K562 (cell line): Measurements from ENCODE around the gene UBE2C. TPM values are rescaled to one million over a fixed set of nuclear protein-coding genes. Genes with fewer than 3 reads are reported as not detected.

Source experiments
- CBFA2T2 ChIP-seq: fragments of 450-650 bp; conservative IDR thresholded peaks from 2 replicates; pipeline ENCODE4 v1.6.1; 2017; ENCODE audit warnings: mild to moderate bottlenecking
- CHD4 ChIP-seq: fragments of 200-600 bp; sonication (generic); IDR thresholded peaks from 3 replicates; pipeline ENCODE4 v1.6.1; 2012; ENCODE audit warnings: low read depth, mild to moderate bottlenecking, mixed read lengths, low read length, inconsistent platforms; ENCODE audit not compliant: insufficient read depth, insufficient replicate concordance, poor library complexity, severe bottlenecking
- CREM ChIP-seq: IDR thresholded peaks from 2 replicates; pipeline ENCODE4 v1.6.1; 2014; ENCODE audit warnings: antibody characterized with exemption, low read depth
- DMBX1 ChIP-seq: fragments of 250-450 bp; sonication (Bioruptor Pico); IDR thresholded peaks from 2 replicates; pipeline ENCODE4 v1.8.0; 2022; ENCODE audit warnings: inconsistent platforms, mild to moderate bottlenecking, moderate library complexity, borderline replicate concordance
- ETS2 ChIP-seq: IDR thresholded peaks from 2 replicates; pipeline ENCODE4 v1.6.1; 2016; ENCODE audit warnings: borderline replicate concordance, missing genetic modification characterization, mild to moderate bottlenecking, moderate library complexity, missing compliant biosample characterization; ENCODE audit not compliant: poor library complexity, severe bottlenecking
- ETV5 ChIP-seq: sonication (generic); formaldehyde crosslinking; IDR thresholded peaks from 2 replicates; pipeline ENCODE4 v1.4.0; 2020; ENCODE audit warnings: low read depth, mild to moderate bottlenecking, missing genetic modification reagents
- HNRNPUL1 ChIP-seq: fragments of 200-400 bp; formaldehyde crosslinking; IDR thresholded peaks from 2 replicates; pipeline ENCODE4 v1.6.1; 2017; ENCODE audit warnings: low read length
- KLF10 ChIP-seq: fragments of 250-450 bp; sonication (Bioruptor Pico); IDR thresholded peaks from 2 replicates; pipeline ENCODE4 v1.6.1; 2021; ENCODE audit warnings: matching md5 sums
- NFXL1 ChIP-seq: fragments of 450-650 bp; formaldehyde crosslinking; IDR thresholded peaks from 2 replicates; pipeline ENCODE4 v1.4.0; 2021; ENCODE audit warnings: mild to moderate bottlenecking
- POLR2G ChIP-seq: fragments of 200-400 bp; formaldehyde crosslinking; IDR thresholded peaks from 2 replicates; pipeline ENCODE4 v1.6.1; 2017; ENCODE audit warnings: low read depth, mild to moderate bottlenecking, antibody characterized with exemption, low read length, moderate library complexity
- TEAD2 ChIP-seq: fragments of 450-650 bp; IDR thresholded peaks from 2 replicates; pipeline ENCODE4 v1.6.1; 2016; ENCODE audit warnings: missing genetic modification characterization, control low read depth, missing compliant biosample characterization
- TFAM ChIP-seq: fragments of 250-450 bp; sonication (Bioruptor Pico); conservative IDR thresholded peaks from 2 replicates; pipeline ENCODE4 v1.5.0; 2021; ENCODE audit warnings: mild to moderate bottlenecking, moderate library complexity
- ZNF224 ChIP-seq: sonication (generic); formaldehyde crosslinking; IDR thresholded peaks from 2 replicates; pipeline ENCODE4 v1.8.0; 2022; ENCODE audit warnings: mild to moderate bottlenecking, missing genetic modification reagents
- ZSCAN32 ChIP-seq: fragments of 450-650 bp; formaldehyde crosslinking; IDR thresholded peaks from 2 replicates; pipeline ENCODE4 v1.4.0; 2020; ENCODE audit warnings: mild to moderate bottlenecking, moderate library complexity
- polyA plus RNA-seq, 8 experiments: library from polyadenylated mRNA; depleted of rRNA in 4 of 8; stranded (reverse) in 5 of 8; unstranded in 3 of 8; fragments of >200 nt; fragmentation: Nextera tagmentation in 2 of 8; fragmentation: Illumina TruSeq in 1 of 8; extraction: Ambion mirVana in 2 of 8; extraction: Trizol in 1 of 8; gene quantifications; 2 replicates each; pipeline versions ENCODE4 v1.2.1 to v1.2.3, GENCODE V29; 2011 to 2014; ENCODE audit warnings: inconsistent platforms in 1 of 8, missing spikeins in 1 of 8
- total RNA-seq, 7 experiments: library from RNA; depleted of rRNA in 6 of 7; stranded (reverse); fragments of >200 nt in 6 of 7; fragmentation: Illumina TruSeq in 2 of 7; extraction: Trizol in 2 of 7; gene quantifications; 2 replicates each; pipeline versions ENCODE4 v1.2.1 to v1.2.3, GENCODE V29; 2011 to 2021; ENCODE audit warnings: low replicate concordance in 1 of 7
- TF ChIP-seq, protein P1 (sequence below): IDR thresholded peaks from 2 replicates; pipeline ENCODE4 v1.6.1; 2016; ENCODE audit warnings: missing genetic modification characterization, missing compliant biosample characterization
- TF ChIP-seq, protein P2 (sequence below): fragments of 450-650 bp; IDR thresholded peaks from 2 replicates; pipeline ENCODE4 v1.6.1; 2016; ENCODE audit warnings: low read depth, mild to moderate bottlenecking, moderate library complexity
- TF ChIP-seq, protein P3 (sequence below), 2 experiments: fragments of 450-650 bp; IDR thresholded peaks; 2 replicates each; pipeline ENCODE4 v1.6.1; 2016; ENCODE audit warnings: mild to moderate bottlenecking in 2 of 2, borderline replicate concordance in 1 of 2, low read depth in 1 of 2, moderate library complexity in 1 of 2

UBE2C gene
- total and polyA plus RNA-seq, 9 of the 15 experiments (the other 6 are each of a cell fraction or from before 2014, with no cell fraction given): 0.51 to 1.6 (median 0.69) TPM

DNA sequence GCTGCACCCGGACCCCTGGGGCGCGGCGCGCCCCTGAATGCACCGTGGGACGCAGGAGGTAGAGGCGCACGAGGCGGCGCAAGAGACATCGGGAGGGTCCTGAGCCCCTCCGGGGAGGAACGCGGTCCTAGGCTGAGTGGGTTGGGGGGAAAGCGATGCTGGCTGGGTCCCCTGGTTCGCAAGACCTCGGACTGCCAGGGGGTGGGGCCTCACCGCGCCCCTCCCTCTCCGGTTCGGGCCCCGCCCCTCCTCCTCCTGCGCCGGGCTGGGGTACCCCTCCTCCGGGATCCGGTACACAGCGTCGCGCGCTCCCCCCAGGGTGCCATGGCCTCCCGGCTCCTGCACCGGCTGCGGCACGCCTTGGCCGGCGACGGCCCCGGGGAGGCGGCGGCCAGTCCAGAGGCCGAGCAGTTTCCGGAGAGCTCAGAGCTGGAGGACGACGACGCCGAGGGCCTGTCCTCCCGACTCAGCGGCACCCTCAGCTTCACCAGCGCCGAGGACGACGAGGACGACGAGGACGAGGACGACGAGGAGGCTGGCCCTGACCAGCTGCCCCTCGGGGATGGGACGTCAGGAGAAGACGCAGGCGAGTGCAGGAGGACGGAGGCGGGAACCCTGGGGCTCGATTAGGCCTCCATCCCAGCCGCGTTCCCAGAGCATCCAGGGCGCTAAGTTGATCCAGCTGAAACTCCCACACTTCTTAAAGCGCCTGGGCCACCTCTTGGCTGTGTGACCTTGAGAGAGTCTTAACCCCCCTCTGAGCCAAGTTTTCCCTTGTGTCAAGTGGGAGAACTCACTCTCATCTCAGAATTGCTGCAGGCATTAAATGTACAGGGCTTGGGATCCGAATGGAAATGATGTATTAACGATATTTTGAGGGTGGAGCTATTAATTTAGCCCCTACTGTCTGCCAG lies 21.7 kb downstream of the UBE2C start (continued):
- TF ChIP-seq, protein P1, sequence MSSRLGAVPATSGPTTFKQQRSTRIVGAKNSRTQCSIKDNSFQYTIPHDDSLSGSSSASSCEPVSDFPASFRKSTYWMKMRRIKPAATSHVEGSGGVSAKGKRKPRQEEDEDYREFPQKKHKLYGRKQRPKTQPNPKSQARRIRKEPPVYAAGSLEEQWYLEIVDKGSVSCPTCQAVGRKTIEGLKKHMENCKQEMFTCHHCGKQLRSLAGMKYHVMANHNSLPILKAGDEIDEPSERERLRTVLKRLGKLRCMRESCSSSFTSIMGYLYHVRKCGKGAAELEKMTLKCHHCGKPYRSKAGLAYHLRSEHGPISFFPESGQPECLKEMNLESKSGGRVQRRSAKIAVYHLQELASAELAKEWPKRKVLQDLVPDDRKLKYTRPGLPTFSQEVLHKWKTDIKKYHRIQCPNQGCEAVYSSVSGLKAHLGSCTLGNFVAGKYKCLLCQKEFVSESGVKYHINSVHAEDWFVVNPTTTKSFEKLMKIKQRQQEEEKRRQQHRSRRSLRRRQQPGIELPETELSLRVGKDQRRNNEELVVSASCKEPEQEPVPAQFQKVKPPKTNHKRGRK: no peak
- no peak for TF ChIP-seq ZNF224
- TF ChIP-seq TEAD2 (tag): no peak
- TF ChIP-seq CBFA2T2: no peak
- no peak for TF ChIP-seq ZSCAN32 (CRISPR knock-in tag)
- TF ChIP-seq ETS2 (tag): no peak
- TF ChIP-seq POLR2G: peak; percentile 65
- TF ChIP-seq, protein P2, sequence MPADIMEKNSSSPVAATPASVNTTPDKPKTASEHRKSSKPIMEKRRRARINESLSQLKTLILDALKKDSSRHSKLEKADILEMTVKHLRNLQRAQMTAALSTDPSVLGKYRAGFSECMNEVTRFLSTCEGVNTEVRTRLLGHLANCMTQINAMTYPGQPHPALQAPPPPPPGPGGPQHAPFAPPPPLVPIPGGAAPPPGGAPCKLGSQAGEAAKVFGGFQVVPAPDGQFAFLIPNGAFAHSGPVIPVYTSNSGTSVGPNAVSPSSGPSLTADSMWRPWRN: no peak
- no peak for TF ChIP-seq DMBX1 (CRISPR knock-in tag)
- TF ChIP-seq NFXL1 (CRISPR knock-in tag): no peak
- no peak for TF ChIP-seq CREM
- TF ChIP-seq, protein P3, sequence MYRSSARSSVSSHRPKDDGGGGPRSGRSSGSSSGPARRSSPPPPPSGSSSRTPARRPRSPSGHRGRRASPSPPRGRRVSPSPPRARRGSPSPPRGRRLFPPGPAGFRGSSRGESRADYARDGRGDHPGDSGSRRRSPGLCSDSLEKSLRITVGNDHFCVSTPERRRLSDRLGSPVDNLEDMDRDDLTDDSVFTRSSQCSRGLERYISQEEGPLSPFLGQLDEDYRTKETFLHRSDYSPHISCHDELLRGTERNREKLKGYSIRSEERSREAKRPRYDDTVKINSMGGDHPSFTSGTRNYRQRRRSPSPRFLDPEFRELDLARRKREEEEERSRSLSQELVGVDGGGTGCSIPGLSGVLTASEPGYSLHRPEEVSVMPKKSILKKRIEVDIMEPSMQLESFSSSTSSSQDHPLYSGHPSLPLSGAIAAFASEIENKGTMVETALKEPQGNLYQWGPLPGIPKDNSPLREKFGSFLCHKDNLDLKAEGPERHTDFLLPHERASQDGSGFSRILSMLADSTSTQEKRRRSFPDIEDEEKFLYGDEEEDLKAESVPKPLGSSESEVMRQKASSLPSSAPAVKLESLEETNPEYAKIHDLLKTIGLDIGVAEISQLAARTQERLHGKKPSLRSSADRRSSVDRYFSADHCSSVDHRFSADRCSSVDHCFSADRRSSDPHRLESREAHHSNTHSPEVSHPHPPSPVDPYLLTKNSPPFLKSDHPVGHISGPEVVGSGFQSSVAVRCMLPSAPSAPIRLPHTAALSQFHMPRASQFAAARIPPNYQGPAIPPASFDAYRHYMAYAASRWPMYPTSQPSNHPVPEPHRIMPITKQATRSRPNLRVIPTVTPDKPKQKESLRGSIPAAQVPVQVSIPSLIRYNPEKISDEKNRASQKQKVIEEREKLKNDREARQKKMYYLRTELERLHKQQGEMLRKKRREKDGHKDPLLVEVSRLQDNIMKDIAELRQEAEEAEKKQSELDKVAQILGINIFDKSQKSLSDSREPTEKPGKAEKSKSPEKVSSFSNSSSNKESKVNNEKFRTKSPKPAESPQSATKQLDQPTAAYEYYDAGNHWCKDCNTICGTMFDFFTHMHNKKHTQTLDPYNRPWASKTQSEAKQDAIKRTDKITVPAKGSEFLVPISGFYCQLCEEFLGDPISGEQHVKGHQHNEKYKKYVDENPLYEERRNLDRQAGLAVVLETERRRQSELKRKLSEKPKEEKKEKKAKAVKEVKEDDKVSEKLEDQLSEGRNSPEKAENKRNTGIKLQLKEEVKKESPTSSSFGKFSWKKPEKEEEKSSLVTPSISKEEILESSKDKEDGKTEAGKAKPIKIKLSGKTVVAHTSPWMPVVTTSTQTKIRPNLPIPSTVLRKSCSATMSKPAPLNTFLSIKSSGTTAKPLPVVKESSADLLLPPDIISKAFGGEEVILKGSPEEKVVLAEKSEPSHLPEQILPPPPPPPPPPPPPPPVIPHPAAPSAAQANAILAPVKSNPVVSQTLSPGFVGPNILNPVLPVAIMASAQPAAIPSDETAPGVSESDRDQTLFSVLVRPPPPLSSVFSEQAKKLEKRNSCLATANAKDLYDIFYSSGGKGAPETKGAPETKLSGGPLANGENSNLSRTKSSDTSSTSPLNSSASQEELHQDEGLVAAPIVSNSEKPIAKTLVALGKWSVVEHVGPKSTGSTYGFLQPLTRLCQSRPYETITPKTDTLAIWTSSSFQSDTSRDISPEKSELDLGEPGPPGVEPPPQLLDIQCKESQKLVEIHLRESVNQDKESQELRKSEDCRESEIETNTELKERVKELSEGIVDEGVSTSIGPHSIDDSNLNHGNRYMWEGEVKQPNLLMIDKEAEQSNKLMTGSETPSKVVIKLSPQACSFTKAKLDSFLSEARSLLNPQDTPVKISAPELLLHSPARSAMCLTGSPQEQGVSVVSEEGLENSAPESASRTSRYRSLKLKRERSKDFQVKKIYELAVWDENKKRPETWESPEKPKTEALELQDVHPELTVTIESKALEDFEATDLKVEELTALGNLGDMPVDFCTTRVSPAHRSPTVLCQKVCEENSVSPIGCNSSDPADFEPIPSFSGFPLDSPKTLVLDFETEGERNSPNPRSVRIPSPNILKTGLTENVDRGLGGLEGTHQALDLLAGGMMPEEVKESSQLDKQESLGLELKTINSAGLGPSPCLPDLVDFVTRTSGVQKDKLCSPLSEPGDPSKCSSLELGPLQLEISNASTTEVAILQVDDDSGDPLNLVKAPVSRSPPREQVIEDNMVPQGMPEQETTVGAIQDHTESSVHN (IDR thresholded peaks at IDR 0.05; ENCODE audit: borderline replicate concordance in 1 of 2, low read depth in 1 of 2): no peak
- no peak for TF ChIP-seq CHD4
- TF ChIP-seq HNRNPUL1: no peak
- TF ChIP-seq TFAM (CRISPR knock-in tag): no peak
- TF ChIP-seq KLF10 (CRISPR knock-in tag): no peak
- TF ChIP-seq ETV5: no peak
